Endodermal cell (in vitro differentiated cells): ENCODE results near the gene SLC6A5. TPM values are rescaled to one million over a fixed set of nuclear protein-coding genes. Genes with fewer than 3 reads are reported as not detected.
A peak's percentile ranks its signal among the peaks of the same experiment; 100 is the strongest.

Experiments used
- DNase-seq: peaks from one replicate; pipeline ENCODE4 v3.0.0-alpha.2; 2017
- H3K27ac ChIP-seq: 2 replicates; pipeline ENCODE4 v1.5.1; 2013; ENCODE audit warnings: mild to moderate bottlenecking, low read depth, low read length, moderate library complexity
- H3K27me3 ChIP-seq: 2 replicates; pipeline ENCODE4 v1.6.1; 2013; ENCODE audit warnings: mild to moderate bottlenecking, low read length, moderate library complexity; ENCODE audit not compliant: insufficient read depth, control insufficient read depth, poor library complexity, severe bottlenecking
- H3K36me3 ChIP-seq: 2 replicates; pipeline ENCODE4 v1.7.0; 2013; ENCODE audit warnings: mild to moderate bottlenecking, low read length, moderate library complexity; ENCODE audit not compliant: control insufficient read depth, insufficient read depth
- H3K4me1 ChIP-seq: one replicate; pipeline ENCODE4 v1.7.0; 2013; ENCODE audit warnings: low read length; ENCODE audit not compliant: control insufficient read depth, insufficient read depth
- H3K4me3 ChIP-seq: 2 replicates; pipeline ENCODE4 v1.5.1; 2013; ENCODE audit warnings: mild to moderate bottlenecking, low read length, moderate library complexity
- H3K9ac ChIP-seq: 2 replicates; pipeline ENCODE4 v1.6.1; 2013; ENCODE audit warnings: mild to moderate bottlenecking, low read length, moderate library complexity; ENCODE audit not compliant: poor library complexity, severe bottlenecking; ENCODE audit errors: extremely low read depth
- H3K9me3 ChIP-seq: 2 replicates; pipeline ENCODE4 v1.6.1; 2013; ENCODE audit warnings: mild to moderate bottlenecking, low read length, moderate library complexity; ENCODE audit not compliant: control insufficient read depth
- H3K27ac Mint-ChIP-seq: 2 replicates; pipeline ENCODE4 v1.8.0; 2020; ENCODE audit warnings: mixed read lengths
- H3K27me3 Mint-ChIP-seq: 2 replicates; pipeline ENCODE4 v1.8.0; 2021; ENCODE audit warnings: mild to moderate bottlenecking, mixed read lengths; ENCODE audit not compliant: insufficient read depth
- H3K36me3 Mint-ChIP-seq: 2 replicates; pipeline ENCODE4 v1.8.0; 2020; ENCODE audit warnings: low read depth, mixed read lengths
- H3K4me1 Mint-ChIP-seq: 2 replicates; pipeline ENCODE4 v1.8.0; 2020; ENCODE audit warnings: mixed read lengths
- H3K4me3 Mint-ChIP-seq: 2 replicates; pipeline ENCODE4 v1.8.0; 2020; ENCODE audit warnings: mild to moderate bottlenecking, moderate library complexity, mixed read lengths
- H3K9me3 Mint-ChIP-seq: 2 replicates; pipeline ENCODE4 v1.8.0; 2020; ENCODE audit warnings: mild to moderate bottlenecking, mixed read lengths
- CTCF ChIP-seq: fragments of 200-600 bp; sonication (generic); conservative IDR thresholded peaks from 2 replicates; pipeline ENCODE4 v1.5.0; 2021; ENCODE audit warnings: antibody characterized with exemption, mild to moderate bottlenecking
- WGBS, 2 experiments: methylation state at CpG; one replicate each; pipeline versions ENCODE4 v1.1.5 to v1.1.7; 2013; ENCODE audit warnings: missing lambda C conversion rate in 2 of 2, mixed read lengths in 1 of 2; ENCODE audit not compliant: insufficient coverage in 1 of 2, insufficient read length in 1 of 2; 5-methylcytosine and 5-hydroxymethylcytosine counted together
- total RNA-seq, 2 donors: library from RNA; stranded (reverse); fragmentation: NEBNext Ultra II Directional in 1 of 2; extraction: Animal tissue kit (Norgen Biotek cat#: 25700) in 1 of 2; gene quantifications; 2 replicates in 1 of 2; 3 replicates in 1 of 2; pipeline ENCODE4 v1.2.1, GENCODE V29; 2021

The SLC6A5 gene
- total RNA-seq, 2 donors from 2014 or later, result not detected

GRCh38 chr11:20661850-20662249 lies 62.4 kb downstream of the SLC6A5 start:
- Mint-ChIP-seq H3K27ac (no peak overlapping the region), H3K27me3 (peaks cover 95% of the 10 kb centered on the region)

GRCh38 chr11:20668131-20668809 lies 68.9 kb downstream of the SLC6A5 start:
- TF ChIP-seq CTCF, result no peak
- Mint-ChIP-seq H3K36me3 (no peaks in the 10 kb centered on the region), H3K27ac (no peak overlapping the region), H3K9me3 (no peaks in the 10 kb centered on the region), H3K4me1 (peaks cover 25% of the 10 kb centered on the region), H3K27me3 (peaks cover 94% of the 10 kb centered on the region), H3K4me3 (peak overlapping the region; percentile 63)
- Histone ChIP-seq H3K4me1 (no peaks in the 10 kb centered on the region), H3K9me3 (no peaks in the 10 kb centered on the region), H3K9ac (no peak overlapping the region), H3K27me3 (peaks cover 96% of the 10 kb centered on the region), H3K4me3 (peak overlapping the region; percentile 78), H3K27ac (no peak overlapping the region), H3K36me3 (no peaks in the 10 kb centered on the region)
- no peak for DNase-seq
- 8 to 11% methylated on average over 6 to 10 of the region's 10 CpGs for WGBS, 2 experiments

More at GRCh38 chr11:20661850-20662249, 62.4 kb downstream of the SLC6A5 start:
- H3K36me3 Mint-ChIP-seq, result no peaks in the 10 kb centered on the region
- no peak overlapping the region for H3K27ac ChIP-seq
- H3K27me3 ChIP-seq, result peaks cover 97% of the 10 kb centered on the region
- no peak overlapping the region for H3K4me3 Mint-ChIP-seq
- TF ChIP-seq CTCF, result no peak
- no peaks in the 10 kb centered on the region for H3K9me3 Mint-ChIP-seq
- H3K9me3 ChIP-seq, result no peaks in the 10 kb centered on the region
- DNase-seq, result no peak
- H3K36me3 ChIP-seq, result no peaks in the 10 kb centered on the region
- no peak overlapping the region for H3K9ac ChIP-seq
- no peaks in the 10 kb centered on the region for H3K4me1 ChIP-seq
- 87 to 95% methylated on average over 2 of the region's 3 CpGs for WGBS, 2 experiments
- peaks cover 6% of the 10 kb centered on the region for H3K4me1 Mint-ChIP-seq
- H3K4me3 ChIP-seq, result no peak overlapping the region

GRCh38 chr11:20668844-20669819 lies 69.7 kb downstream of the SLC6A5 start, which contains the start of gene NELL1:
Gene NELL1, plus strand, starts transcription at chr11:20669586.
- no peaks in the 10 kb centered on the region for H3K9me3 Mint-ChIP-seq
- peaks cover 95% of the 10 kb centered on the region for H3K27me3 ChIP-seq
- peak within 1 kb of the TSS; percentile 63 for H3K4me3 Mint-ChIP-seq
- no peaks in the 10 kb centered on the region for H3K36me3 Mint-ChIP-seq
- H3K27ac ChIP-seq, result no peak within 1 kb of the TSS
- H3K4me3 ChIP-seq, result peak within 1 kb of the TSS; percentile 78
- H3K4me1 Mint-ChIP-seq, result peaks cover 25% of the 10 kb centered on the region
- TF ChIP-seq CTCF, result no peak
- H3K9ac ChIP-seq, result no peak within 1 kb of the TSS
- H3K4me1 ChIP-seq, result no peaks in the 10 kb centered on the region
- no peaks in the 10 kb centered on the region for H3K9me3 ChIP-seq
- no peaks in the 10 kb centered on the region for H3K36me3 ChIP-seq
- peaks cover 94% of the 10 kb centered on the region for H3K27me3 Mint-ChIP-seq
- DNase-seq, result peak; percentile 81
- H3K27ac Mint-ChIP-seq, result no peak within 1 kb of the TSS
- 1% methylated on average over 20 to 92 of the region's 93 CpGs for WGBS, 2 experiments
